IMR-90 (cell line): Measurements from ENCODE around the gene BEAN1. TPM values are rescaled to one million over a fixed set of nuclear protein-coding genes. Genes with fewer than 3 reads are reported as not detected.

Source experiments
- ATAC-seq: fragments of 200-7000 bp; cut with Tn5 transposase; 2 replicates; pipeline ENCODE4 v1.9.1; 2020; ENCODE audit warnings: low read depth, mild to moderate bottlenecking, moderate library complexity
- BruUV-seq: library from RNA; stranded (reverse); fragments of 400-500 nt; replicated peaks from 2 replicates; lab custom pipeline; 2021; lab: Mats Ljungman, UMichigan
- CTCF ChIA-PET: fragments of 300-600 bp; formaldehyde crosslinking; extraction: SDS; loops from one replicate; lab custom pipeline; 2021; ENCODE audit warnings: antibody characterized with exemption; lab: Yijun Ruan, JAX
- POLR2A ChIA-PET: fragments of 300-600 bp; sonication (Branson Sonifier 250); formaldehyde crosslinking; loops from one replicate; lab custom pipeline; 2022; ENCODE audit warnings: antibody characterized with exemption; ENCODE audit not compliant: unreplicated experiment; lab: Charles Lee
- DNase-seq: peaks from one replicate; pipeline ENCODE4 v3.0.0; 2013
- H2AFZ ChIP-seq: replicated peaks from 2 replicates; pipeline ENCODE3; 2013; ENCODE audit warnings: low read length, mild to moderate bottlenecking; ENCODE audit not compliant: poor library complexity
- H2AK5ac ChIP-seq: 2 replicates; pipeline ENCODE4 v1.6.1; 2013; ENCODE audit warnings: low read depth, low read length, inconsistent platforms
- H2AK9ac ChIP-seq: replicated peaks from 2 replicates; pipeline ENCODE3; 2013; ENCODE audit warnings: mild to moderate bottlenecking, low read depth, low read length, moderate library complexity; ENCODE audit not compliant: poor library complexity
- H2BK120ac ChIP-seq: 2 replicates; pipeline ENCODE4 v1.6.1; 2013; ENCODE audit warnings: low read depth, low read length, inconsistent platforms
- H2BK15ac ChIP-seq: 3 replicates; pipeline ENCODE4 v1.6.1; 2013; ENCODE audit warnings: low read depth, low read length, inconsistent platforms
- H2BK20ac ChIP-seq: 2 replicates; pipeline ENCODE4 v1.6.1; 2013; ENCODE audit warnings: low read depth, mild to moderate bottlenecking, inconsistent platforms, low read length, moderate library complexity
- H2BK5ac ChIP-seq: 2 replicates; pipeline ENCODE4 v1.6.1; 2013; ENCODE audit warnings: mild to moderate bottlenecking, low read depth, low read length, inconsistent platforms; ENCODE audit not compliant: poor library complexity, severe bottlenecking
- H3K14ac ChIP-seq: replicated peaks from 2 replicates; pipeline ENCODE4 v1.6.1; 2013; ENCODE audit warnings: low read depth, low read length, inconsistent platforms
- H3K18ac ChIP-seq: 2 replicates; pipeline ENCODE4 v1.6.1; 2013; ENCODE audit warnings: low read depth, low read length, control low read depth
- H3K23ac ChIP-seq: 2 replicates; pipeline ENCODE4 v1.6.1; 2013; ENCODE audit warnings: low read depth, low read length, inconsistent platforms
- H3K27ac ChIP-seq: 2 replicates; pipeline ENCODE4 v1.5.1; 2013; ENCODE audit warnings: mild to moderate bottlenecking, control low read depth, low read length; ENCODE audit not compliant: insufficient read depth
- H3K27me3 ChIP-seq: 2 replicates; pipeline ENCODE4 v1.6.1; 2013; ENCODE audit warnings: low read length; ENCODE audit not compliant: control insufficient read depth, insufficient read depth
- H3K36me3 ChIP-seq: 2 replicates; pipeline ENCODE4 v1.6.1; 2013; ENCODE audit warnings: low read length, mixed read lengths; ENCODE audit not compliant: control insufficient read depth, insufficient read depth
- H3K4ac ChIP-seq: 2 replicates; pipeline ENCODE4 v1.6.1; 2013; ENCODE audit warnings: low read depth, low read length, inconsistent platforms
- H3K4me1 ChIP-seq: 2 replicates; pipeline ENCODE4 v1.6.1; 2013; ENCODE audit warnings: low read length, mixed read lengths; ENCODE audit not compliant: control insufficient read depth, insufficient read depth
- H3K4me2 ChIP-seq: 2 replicates; pipeline ENCODE4 v1.6.1; 2013; ENCODE audit warnings: low read depth, mild to moderate bottlenecking, control low read depth, low read length, moderate library complexity
- H3K4me3 ChIP-seq: 2 replicates; pipeline ENCODE4 v1.5.1; 2013; ENCODE audit warnings: low read depth, mild to moderate bottlenecking, control low read depth, low read length, moderate library complexity; ENCODE audit not compliant: insufficient read depth
- H3K56ac ChIP-seq: 2 replicates; pipeline ENCODE4 v1.6.1; 2013; ENCODE audit warnings: low read length, inconsistent platforms; ENCODE audit not compliant: insufficient read depth; ENCODE audit errors: extremely low read depth
- H3K79me1 ChIP-seq, 2 experiments: 2 replicates each; pipeline ENCODE4 v1.6.1; 2013; ENCODE audit warnings: low read length in 2 of 2, inconsistent platforms in 1 of 2, low read depth in 1 of 2
- H3K9ac ChIP-seq: 2 replicates; pipeline ENCODE4 v1.6.1; 2013; ENCODE audit warnings: low read depth, low read length, control low read depth
- H3K9me1 ChIP-seq: 2 replicates; pipeline ENCODE4 v1.6.1; 2013; ENCODE audit warnings: low read length, inconsistent platforms; ENCODE audit not compliant: insufficient read depth
- H3K9me3 ChIP-seq: 2 replicates; pipeline ENCODE4 v1.6.1; 2013; ENCODE audit warnings: low read length; ENCODE audit not compliant: control insufficient read depth, insufficient read depth
- H4K20me1 ChIP-seq: 2 replicates; pipeline ENCODE4 v1.6.1; 2013; ENCODE audit warnings: low read length, inconsistent platforms; ENCODE audit not compliant: insufficient read depth
- H4K5ac ChIP-seq: 2 replicates; pipeline ENCODE4 v1.6.1; 2013; ENCODE audit warnings: mild to moderate bottlenecking, low read depth, low read length, control low read depth
- H4K8ac ChIP-seq, 2 experiments: 2 replicates each; pipeline ENCODE4 v1.6.1; 2013; ENCODE audit warnings: low read depth in 2 of 2, low read length in 2 of 2, control low read depth in 1 of 2, inconsistent platforms in 1 of 2
- H4K91ac ChIP-seq: 2 replicates; pipeline ENCODE4 v1.6.1; 2013; ENCODE audit warnings: low read depth, low read length, inconsistent platforms; ENCODE audit not compliant: insufficient read depth
- BHLHE40 ChIP-seq: fragments of 150-350 bp; IDR thresholded peaks from 2 replicates; pipeline ENCODE4 v1.6.1; 2016; ENCODE audit warnings: mild to moderate bottlenecking, low read depth, low read length
- CHD1 ChIP-seq: IDR thresholded peaks from 2 replicates; pipeline ENCODE4 v1.6.1; 2012; ENCODE audit warnings: low read depth, low read length, improper control_type of control experiment
- CTCF ChIP-seq: conservative IDR thresholded peaks from 2 replicates; pipeline ENCODE4 v1.5.1; 2012; ENCODE audit warnings: mild to moderate bottlenecking, low read depth, low read length, improper control_type of control experiment
- ELK1 ChIP-seq: fragments of 150-350 bp; IDR thresholded peaks from 2 replicates; pipeline ENCODE4 v1.6.1; 2016; ENCODE audit warnings: low read depth, mild to moderate bottlenecking, low read length, moderate library complexity, borderline replicate concordance
- FOS ChIP-seq: fragments of 150-350 bp; IDR thresholded peaks from 2 replicates; pipeline ENCODE4 v1.6.1; 2016; ENCODE audit warnings: low read depth, low read length
- MAFK ChIP-seq: IDR thresholded peaks from 2 replicates; pipeline ENCODE4 v1.6.1; 2012; ENCODE audit warnings: low read depth, low read length, improper control_type of control experiment
- MAZ ChIP-seq: IDR thresholded peaks from 2 replicates; pipeline ENCODE4 v1.6.1; 2012; ENCODE audit warnings: low read depth, mild to moderate bottlenecking, low read length, improper control_type of control experiment, moderate library complexity, borderline replicate concordance
- MXI1 ChIP-seq: IDR thresholded peaks from 2 replicates; pipeline ENCODE4 v1.6.1; 2012; ENCODE audit warnings: low read depth, mild to moderate bottlenecking, low read length, moderate library complexity, borderline replicate concordance
- NFE2L2 ChIP-seq: fragments of 150-350 bp; IDR thresholded peaks from 2 replicates; pipeline ENCODE4 v1.6.1; 2016; ENCODE audit warnings: low read depth, mild to moderate bottlenecking, low read length
- POLR2A ChIP-seq: IDR thresholded peaks from 2 replicates; pipeline ENCODE4 v1.6.1; 2012; ENCODE audit warnings: mild to moderate bottlenecking, low read depth, low read length
- RAD21 ChIP-seq: IDR thresholded peaks from 2 replicates; pipeline ENCODE4 v1.6.1; 2012; ENCODE audit warnings: low read length, improper control_type of control experiment
- RCOR1 ChIP-seq: IDR thresholded peaks from 2 replicates; pipeline ENCODE4 v1.6.1; 2012; ENCODE audit warnings: mild to moderate bottlenecking, low read length, improper control_type of control experiment; ENCODE audit not compliant: insufficient replicate concordance
- RFX5 ChIP-seq: IDR thresholded peaks from 2 replicates; pipeline ENCODE4 v1.8.0; 2012; ENCODE audit warnings: low read depth, mild to moderate bottlenecking, low read length, moderate library complexity
- SMC3 ChIP-seq: fragments of 150-350 bp; IDR thresholded peaks from 2 replicates; pipeline ENCODE4 v1.6.1; 2016; ENCODE audit warnings: low read depth, mild to moderate bottlenecking, antibody characterized with exemption, low read length, moderate library complexity
- USF2 ChIP-seq: fragments of 150-350 bp; IDR thresholded peaks from 2 replicates; pipeline ENCODE4 v1.6.1; 2017; ENCODE audit warnings: mild to moderate bottlenecking, antibody characterized with exemption, low read length, low read depth
- WGBS, 2 experiments: methylation state at CpG; one replicate each; pipeline versions ENCODE4 v1.1.5 to v1.1.7; 2013; ENCODE audit warnings: missing lambda C conversion rate in 2 of 2; ENCODE audit not compliant: insufficient read length in 1 of 2; ENCODE audit errors: extremely low coverage in 2 of 2; 5-methylcytosine and 5-hydroxymethylcytosine counted together
- dilution Hi-C: fragments of 300-500 bp; cut with HindIII; formaldehyde crosslinking; loops from one replicate; pipeline ENCODE4 v1.14.3; 2018; ENCODE audit warnings: low sequenced_read_pairs; ENCODE audit not compliant: unreplicated experiment
- in situ Hi-C: fragments of 300-500 bp; cut with MboI; formaldehyde crosslinking; loops from 3 replicates; pipeline ENCODE4 v1.14.3; 2019; ENCODE audit warnings: low sequenced_read_pairs, inconsistent platforms, mixed read lengths
- intact Hi-C: fragments of 100-400 bp; cut with micrococcal nuclease; formaldehyde crosslinking; loops from 2 replicates; pipeline ENCODE4 v1.10.0; 2022
- polyA plus RNA-seq, 3 experiments: library from polyadenylated mRNA; depleted of rRNA; stranded (reverse); fragments of >200 nt; gene quantifications; 2 replicates each; pipeline ENCODE4 v1.2.3, GENCODE V29; 2012; ENCODE audit warnings: low replicate concordance in 1 of 3
- total RNA-seq: library from RNA; depleted of rRNA; stranded (reverse); fragments of >200 nt; gene quantifications from 2 replicates; pipeline ENCODE4 v1.2.3, GENCODE V29; 2012

BEAN1 gene
- total and polyA plus RNA-seq, 2 of the 4 experiments (the other 2 are of a cell fraction), result not detected

GRCh38 chr16:66473654-66474519 lies 46.8 kb downstream of the BEAN1 start:
- no peak overlapping the region for H4K8ac ChIP-seq
- intact Hi-C loops, result no loop called here
- in situ Hi-C loops, result no loop called here
- no peak for TF ChIP-seq CTCF
- no peak for TF ChIP-seq ELK1
- TF ChIP-seq BHLHE40, result no peak
- no peak for TF ChIP-seq NFE2L2
- TF ChIP-seq RFX5, result no peak
- no peak for TF ChIP-seq MAFK
- TF ChIP-seq CHD1, result no peak
- TF ChIP-seq SMC3, result no peak
- no peak for TF ChIP-seq USF2
- no peak for TF ChIP-seq RCOR1
- TF ChIP-seq POLR2A, result no peak
- TF ChIP-seq MAZ, result no peak
- TF ChIP-seq FOS, result no peak
- TF ChIP-seq MXI1, result no peak
- TF ChIP-seq RAD21, result no peak

More at GRCh38 chr16:66473654-66474519, 46.8 kb downstream of the BEAN1 start:
- no peak overlapping the region for H4K91ac ChIP-seq
- 0% methylated on average over 1 of the region's 4 CpGs; no CpG with 5 or more reads in 1 of the 2 experiments for whole genome bisulfite sequencing, 2 experiments
- H3K4me2 ChIP-seq, result no peak overlapping the region
- POLR2A ChIA-PET, result no interaction called here
- H3K23ac ChIP-seq, result no peak overlapping the region
- H3K56ac ChIP-seq, result no peak overlapping the region
- H3K79me1 ChIP-seq, result no peaks in the 10 kb centered on the region
- H2BK120ac ChIP-seq, result no peak overlapping the region
- H3K4ac ChIP-seq, result no peak overlapping the region
- no peak overlapping the region for H3K4me3 ChIP-seq
- no peaks in the 10 kb centered on the region for H3K9me1 ChIP-seq
- BruUV-seq, result no TSS peak
- no peak overlapping the region for H2BK5ac ChIP-seq
- H2BK15ac ChIP-seq, result no peak overlapping the region
- H3K36me3 ChIP-seq, result no peaks in the 10 kb centered on the region
- no peaks in the 10 kb centered on the region for H3K9me3 ChIP-seq
- DNase-seq, result no peak
- no peak overlapping the region for H2AK5ac ChIP-seq
- H2BK20ac ChIP-seq, result no peak overlapping the region
- H3K9ac ChIP-seq, result no peak overlapping the region
- dilution Hi-C loops, result no loop called here
- peaks cover 38% of the 10 kb centered on the region; the same call in 1 of the 2 replicates for H3K27me3 ChIP-seq
- H4K5ac ChIP-seq, result no peak overlapping the region
- H3K4me1 ChIP-seq, result no peaks in the 10 kb centered on the region
- peak overlapping the region; percentile 41 for H2AFZ ChIP-seq
- no peak for ATAC-seq
- H3K18ac ChIP-seq, result no peak overlapping the region
- peak overlapping the region; percentile 1 for H2AK9ac ChIP-seq
- no peak overlapping the region for H3K27ac ChIP-seq
- H3K14ac ChIP-seq, result no peak overlapping the region
- H4K20me1 ChIP-seq, result no peaks in the 10 kb centered on the region
- CTCF ChIA-PET, result no interaction called here
